DND-41 (cell line): Measurements from ENCODE around the gene BEND2.

ENCODE experiments used
- EZH2 ChIP-seq: IDR thresholded peaks from 3 replicates; pipeline ENCODE4 v1.6.1; 2012; ENCODE audit warnings: borderline replicate concordance, low read depth, mild to moderate bottlenecking, moderate library complexity, low read length, inconsistent platforms; ENCODE audit not compliant: severe bottlenecking
- TF ChIP-seq, protein P1 (sequence below): IDR thresholded peaks from 2 replicates; pipeline ENCODE4 v1.5.1; 2012; ENCODE audit warnings: borderline replicate concordance, low read length, moderate library complexity, mild to moderate bottlenecking; ENCODE audit not compliant: poor library complexity, severe bottlenecking; ENCODE audit errors: extremely low read depth

DNA sequence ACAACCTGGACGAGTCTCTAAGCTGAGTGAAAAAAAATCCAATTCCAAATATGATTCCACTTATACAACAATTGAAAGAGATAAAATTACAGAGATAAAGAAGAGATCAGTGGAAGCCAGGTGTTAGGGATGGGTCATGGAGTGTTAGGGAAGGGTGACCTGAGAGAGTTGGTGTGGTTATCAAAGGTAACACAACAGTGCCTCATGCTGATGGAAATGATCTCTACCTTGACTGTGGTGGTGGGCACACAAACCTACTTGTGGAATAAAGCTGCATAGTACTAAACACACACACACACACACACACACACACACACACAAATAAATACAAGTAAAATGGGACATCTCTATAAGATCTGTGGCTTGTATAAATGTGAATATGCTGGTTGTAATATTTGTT, 26.0 kb downstream of the BEND2 start:
- TF ChIP-seq, protein P1, sequence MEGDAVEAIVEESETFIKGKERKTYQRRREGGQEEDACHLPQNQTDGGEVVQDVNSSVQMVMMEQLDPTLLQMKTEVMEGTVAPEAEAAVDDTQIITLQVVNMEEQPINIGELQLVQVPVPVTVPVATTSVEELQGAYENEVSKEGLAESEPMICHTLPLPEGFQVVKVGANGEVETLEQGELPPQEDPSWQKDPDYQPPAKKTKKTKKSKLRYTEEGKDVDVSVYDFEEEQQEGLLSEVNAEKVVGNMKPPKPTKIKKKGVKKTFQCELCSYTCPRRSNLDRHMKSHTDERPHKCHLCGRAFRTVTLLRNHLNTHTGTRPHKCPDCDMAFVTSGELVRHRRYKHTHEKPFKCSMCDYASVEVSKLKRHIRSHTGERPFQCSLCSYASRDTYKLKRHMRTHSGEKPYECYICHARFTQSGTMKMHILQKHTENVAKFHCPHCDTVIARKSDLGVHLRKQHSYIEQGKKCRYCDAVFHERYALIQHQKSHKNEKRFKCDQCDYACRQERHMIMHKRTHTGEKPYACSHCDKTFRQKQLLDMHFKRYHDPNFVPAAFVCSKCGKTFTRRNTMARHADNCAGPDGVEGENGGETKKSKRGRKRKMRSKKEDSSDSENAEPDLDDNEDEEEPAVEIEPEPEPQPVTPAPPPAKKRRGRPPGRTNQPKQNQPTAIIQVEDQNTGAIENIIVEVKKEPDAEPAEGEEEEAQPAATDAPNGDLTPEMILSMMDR: no peak
- no peak for TF ChIP-seq EZH2
